ENCODE data around the gene PTGER1.

Gene PTGER1

GRCh38 chr19:14502334-14503092 is 27.4 kb upstream of the PTGER1 start:
- no peak for DNase-seq (ENCODE audit: low read depth)

- DNase-seq (ENCODE audit: low read depth), result no peak
These were observed 22.2 kb upstream of the PTGER1 start for GRCh38 chr19:14497228-14497921.

GRCh38 chr19:14496834-14497227 is 21.7 kb upstream of the PTGER1 start:
- DNase-seq (ENCODE audit: low read depth), result no peak

- peak; percentile 72 for DNase-seq (ENCODE audit: low read depth)
These were observed 21.1 kb upstream of the PTGER1 start, which contains the start of gene GIPC1 for GRCh38 chr19:14496029-14496833. GIPC1 (minus strand) TSS chr19:14496127; CDS start chr19:14482976, 13,151 bp downstream.

- no peak for DNase-seq (ENCODE audit: low read depth)
These were observed 20.5 kb upstream of the PTGER1 start for GRCh38 chr19:14495672-14496028.

GRCh38 chr19:14494910-14495671 is 19.9 kb upstream of the PTGER1 start:
- DNase-seq (ENCODE audit: low read depth), result no peak

GRCh38 chr19:14494411-14494810 is 19.3 kb upstream of the PTGER1 start:
- no peak for DNase-seq (ENCODE audit: low read depth)

- no peak for DNase-seq (ENCODE audit: low read depth)
These were observed 17.7 kb upstream of the PTGER1 start for GRCh38 chr19:14492756-14493337.

- DNase-seq (ENCODE audit: low read depth), result no peak
These were observed 12.4 kb upstream of the PTGER1 start for GRCh38 chr19:14487370-14488125.

GRCh38 chr19:14482172-14482941 is 7.2 kb upstream of the PTGER1 start:
- DNase-seq (ENCODE audit: low read depth), result no peak

- no peak for DNase-seq (ENCODE audit: low read depth)
These were observed 5.5 kb upstream of the PTGER1 start for GRCh38 chr19:14480700-14481079.

GRCh38 chr19:14479975-14480699 is 5.0 kb upstream of the PTGER1 start:
- peak; percentile 62 for DNase-seq (ENCODE audit: low read depth)

GRCh38 chr19:14479309-14479974 is 4.3 kb upstream of the PTGER1 start:
- DNase-seq (ENCODE audit: low read depth), result no peak

GRCh38 chr19:14478113-14478545 is 3.0 kb upstream of the PTGER1 start:
- DNase-seq (ENCODE audit: low read depth), result no peak

- DNase-seq (ENCODE audit: low read depth), result no peak
These were observed 2.4 kb upstream of the PTGER1 start for GRCh38 chr19:14477418-14478112.

GRCh38 chr19:14476673-14477401 is 1.7 kb upstream of the PTGER1 start:
- peak; percentile 31 for DNase-seq (ENCODE audit: low read depth)

- no peak for DNase-seq (ENCODE audit: low read depth)
These were observed 1.1 kb upstream of the PTGER1 start for GRCh38 chr19:14476327-14476672.

- no peak for DNase-seq (ENCODE audit: low read depth)
These were observed 327 bp downstream of the PTGER1 start for GRCh38 chr19:14474827-14475226.

Measured in stimulated activated CD8-positive, alpha-beta memory T cell treated with anti-CD3 and anti-CD28 coated beads, Interleukin-4, amount 100 ng/mL, for 24 hours (primary cell).